Smooth muscle cell (in vitro differentiated cells): ENCODE measurements around the gene MAN1C1. TPM values are rescaled to one million over a fixed set of nuclear protein-coding genes. Genes with fewer than 3 reads are reported as not detected.
A peak's percentile ranks its signal among the peaks of the same experiment; 100 is the strongest.

Experiments
- DNase-seq: peaks from one replicate; lab custom pipeline; 2025; ENCODE audit not compliant: unreplicated experiment; lab: John Stamatoyannopoulos, UW
- H2AFZ ChIP-seq: fragments of 200-600 bp; sonication (generic); 2 replicates; pipeline ENCODE4 v1.6.0; 2016; ENCODE audit warnings: antibody characterized with exemption, low read depth, mild to moderate bottlenecking
- H3F3A ChIP-seq: fragments of 200-600 bp; sonication (generic); 2 replicates; pipeline ENCODE4 v1.6.0; 2017; ENCODE audit warnings: antibody characterized with exemption, low read depth
- H3K27ac ChIP-seq: fragments of 200-600 bp; sonication (generic); 2 replicates; pipeline ENCODE4 v1.5.1; 2016; ENCODE audit warnings: low read depth, mild to moderate bottlenecking
- H3K27me3 ChIP-seq: fragments of 200-600 bp; sonication (generic); 2 replicates; pipeline ENCODE4 v1.6.1; 2016; ENCODE audit warnings: low read depth, mild to moderate bottlenecking
- H3K36me3 ChIP-seq: fragments of 200-600 bp; sonication (generic); 2 replicates; pipeline ENCODE4 v1.5.1; 2016; ENCODE audit warnings: low read depth
- H3K4me1 ChIP-seq: fragments of 200-600 bp; sonication (generic); 2 replicates; pipeline ENCODE4 v1.5.1; 2016; ENCODE audit warnings: low read depth
- H3K4me2 ChIP-seq: fragments of 200-600 bp; sonication (generic); 2 replicates; pipeline ENCODE4 v1.6.0; 2016; ENCODE audit warnings: mild to moderate bottlenecking
- H3K4me3 ChIP-seq: fragments of 200-600 bp; sonication (generic); 2 replicates; pipeline ENCODE4 v1.5.1; 2016; ENCODE audit warnings: mild to moderate bottlenecking
- H3K79me2 ChIP-seq: fragments of 200-600 bp; sonication (generic); 2 replicates; pipeline ENCODE4 v1.6.0; 2016; ENCODE audit warnings: low read depth, mild to moderate bottlenecking
- H3K9ac ChIP-seq: fragments of 200-600 bp; sonication (generic); 2 replicates; pipeline ENCODE4 v1.6.0; 2016; ENCODE audit warnings: low read depth
- H3K9me3 ChIP-seq: fragments of 200-600 bp; sonication (generic); replicated peaks from 2 replicates; pipeline ENCODE4 v1.5.1; 2016; ENCODE audit warnings: low read depth
- H4K20me1 ChIP-seq: fragments of 200-600 bp; sonication (generic); 2 replicates; pipeline ENCODE4 v1.6.0; 2016; ENCODE audit warnings: low read depth
- CTCF ChIP-seq: fragments of 200-600 bp; sonication (generic); IDR thresholded peaks from 2 replicates; pipeline ENCODE4 v1.5.1; 2017; ENCODE audit warnings: borderline replicate concordance, mild to moderate bottlenecking, antibody characterized with exemption; ENCODE audit not compliant: insufficient read depth, poor library complexity, severe bottlenecking
- WGBS: methylation state at CpG from one replicate; pipeline ENCODE4 v1.1.7; 2016; ENCODE audit warnings: low lambda C conversion rate; 5-methylcytosine and 5-hydroxymethylcytosine counted together
- polyA plus RNA-seq: library from polyadenylated mRNA; unstranded; fragments of >200 nt; fragmentation: Nextera tagmentation; extraction: Ambion mirVana; gene quantifications from 2 replicates; pipeline ENCODE4 v1.2.1, GENCODE V29; 2016
- total RNA-seq: library from RNA; depleted of rRNA; stranded (reverse); fragments of >200 nt; gene quantifications from 2 replicates; pipeline ENCODE4 v1.2.3, GENCODE V29; 2014

MAN1C1 gene
- total and polyA plus RNA-seq, 2 experiments from 2014 or later, result 4.4 to 10.5 TPM

GRCh38 chr1:25804964-25805862 is 188.6 kb downstream of the MAN1C1 start:
- no peak for TF ChIP-seq CTCF
- H3K9me3 ChIP-seq, result no peaks in the 10 kb centered on the region
- peaks cover 5% of the 10 kb centered on the region for H3K4me1 ChIP-seq
- H3K27me3 ChIP-seq, result no peaks in the 10 kb centered on the region
- peaks cover 13% of the 10 kb centered on the region for H3K79me2 ChIP-seq
- H3K27ac ChIP-seq, result no peak overlapping the region
- peak overlapping the region; percentile 2 for H3K4me2 ChIP-seq
- peaks cover 11% of the 10 kb centered on the region for H4K20me1 ChIP-seq
- no peak for DNase-seq
- H3K9ac ChIP-seq, result no peak overlapping the region
- H2AFZ ChIP-seq, result no peak overlapping the region
- 92% methylated on average over 15 of the region's 15 CpGs for WGBS
- no peaks in the 10 kb centered on the region for H3K36me3 ChIP-seq
- no peaks in the 10 kb centered on the region for H3F3A ChIP-seq
- H3K4me3 ChIP-seq, result no peak overlapping the region

DNA sequence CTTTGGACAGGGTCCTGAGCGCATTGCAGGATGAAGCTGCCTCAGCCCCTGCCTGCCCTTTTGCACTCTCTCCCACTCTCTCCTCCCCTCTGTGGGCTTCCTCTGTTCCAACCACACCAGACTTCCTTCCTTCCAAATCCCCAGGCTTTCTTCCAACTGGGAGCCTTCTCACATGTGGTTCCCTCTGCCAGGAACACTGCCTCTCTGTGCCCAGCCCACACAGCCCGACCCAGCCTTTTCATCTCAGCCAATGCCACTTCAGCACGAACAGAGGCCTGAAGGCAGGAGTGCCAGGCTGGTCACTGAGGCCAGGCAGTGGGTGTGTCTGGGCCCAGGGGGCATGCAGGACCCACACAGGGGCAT is 189.3 kb downstream of the MAN1C1 start:
- Histone ChIP-seq H3K79me2 (peaks cover 10% of the 10 kb centered on the region), H3K4me2 (peak overlapping the region; percentile 2), H3K9me3 (no peaks in the 10 kb centered on the region), H3K9ac (no peak overlapping the region), H4K20me1 (peaks cover 16% of the 10 kb centered on the region), H3F3A (no peaks in the 10 kb centered on the region), H3K27me3 (no peaks in the 10 kb centered on the region), H3K36me3 (no peaks in the 10 kb centered on the region), H3K27ac (no peak overlapping the region), H3K4me3 (no peak overlapping the region), H2AFZ (no peak overlapping the region), H3K4me1 (peaks cover 2% of the 10 kb centered on the region)
- TF ChIP-seq CTCF, result no peak
- WGBS, result 62% methylated on average over 3 of the region's 3 CpGs
- no peak for DNase-seq

DNA sequence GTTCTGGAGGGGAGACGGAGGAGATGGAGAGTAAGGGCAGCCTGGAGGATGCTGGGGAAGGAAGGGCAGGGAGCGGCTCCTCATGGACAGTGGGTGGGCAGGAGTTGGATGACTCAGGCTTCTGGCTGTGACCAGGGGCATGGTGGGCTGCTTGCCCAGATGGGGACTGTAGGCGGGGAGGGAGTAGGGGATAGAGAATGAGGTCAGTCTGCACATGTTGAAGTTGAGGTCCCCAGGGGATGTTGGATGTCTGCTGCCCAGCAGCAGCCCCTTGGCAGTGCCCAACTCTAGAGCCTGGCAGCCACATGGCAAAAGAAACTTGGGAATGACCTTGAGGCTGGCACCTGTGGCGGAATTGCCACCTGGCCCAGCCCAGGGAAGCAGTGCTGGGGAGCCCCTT is 189.8 kb downstream of the MAN1C1 start:
- no peak overlapping the region for H2AFZ ChIP-seq
- H3K4me2 ChIP-seq, result peak overlapping the region; percentile 2

More for the DNA sequence above, 189.8 kb downstream of the MAN1C1 start:
- no peaks in the 10 kb centered on the region for H3K36me3 ChIP-seq
- H3K27me3 ChIP-seq, result no peaks in the 10 kb centered on the region
- 77% methylated on average over 4 of the region's 4 CpGs for WGBS
- DNase-seq, result no peak
- no peaks in the 10 kb centered on the region for H3K9me3 ChIP-seq
- no peak for TF ChIP-seq CTCF
- no peak overlapping the region for H3K27ac ChIP-seq
- H3F3A ChIP-seq, result no peaks in the 10 kb centered on the region
- peaks cover 16% of the 10 kb centered on the region for H4K20me1 ChIP-seq
- H3K4me1 ChIP-seq, result no peaks in the 10 kb centered on the region
- H3K9ac ChIP-seq, result no peak overlapping the region
- H3K79me2 ChIP-seq, result peaks cover 4% of the 10 kb centered on the region
- no peak overlapping the region for H3K4me3 ChIP-seq
